GM19324 (cell line): Measurements from ENCODE around the gene RNF187.

Source experiments
- ATAC-seq: cut with Tn5 transposase; IDR thresholded peaks from one replicate; pipeline ENCODE4 v1.9.1; 2021; ENCODE audit warnings: mild to moderate bottlenecking, moderate library complexity; ENCODE audit not compliant: unreplicated experiment, low FRiP score

RNF187 gene

DNA sequence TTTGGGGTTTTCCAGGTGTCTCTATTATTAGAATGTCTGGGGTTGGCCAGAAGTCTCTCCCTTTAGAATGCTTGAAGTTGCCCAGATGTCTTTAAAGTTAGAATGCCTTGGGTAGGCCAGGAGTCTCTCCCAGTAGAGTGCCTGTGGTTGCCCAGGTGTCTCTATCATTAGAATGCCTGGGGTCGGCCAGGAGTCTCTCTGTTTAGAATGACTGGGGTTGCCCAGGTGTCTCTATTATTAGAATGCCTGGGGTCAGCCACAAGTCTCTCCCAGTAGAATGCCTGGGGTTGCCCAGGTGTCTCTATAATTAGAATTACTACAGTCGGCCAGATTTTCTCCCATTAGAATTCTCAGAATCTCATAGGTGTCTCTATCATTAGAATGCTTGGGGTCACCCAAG, 55.2 kb downstream of the RNF187 start:
- no peak for ATAC-seq

DNA sequence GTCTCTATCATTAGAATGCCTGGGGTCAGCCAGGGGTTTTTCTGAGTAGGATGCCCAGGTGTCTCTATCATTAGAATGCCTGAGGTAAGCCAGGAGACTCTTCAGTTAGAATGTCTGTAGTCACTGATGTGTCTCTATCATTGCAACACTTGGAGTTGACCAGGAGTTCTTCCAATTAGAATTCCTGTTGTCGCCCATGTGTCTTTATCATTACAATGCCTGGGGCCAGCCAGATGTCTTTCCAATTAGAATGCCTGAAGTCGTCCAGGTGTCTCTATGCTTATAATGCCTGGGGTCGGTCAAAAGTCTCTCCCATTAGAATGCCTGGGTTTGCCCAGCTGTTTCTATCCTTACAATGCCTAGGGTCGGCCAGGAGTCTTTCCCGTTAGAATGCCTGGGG, 55.8 kb downstream of the RNF187 start:
- no peak for ATAC-seq

- no peak for ATAC-seq
Measured at GRCh38 chr1:228543396-228543795, 56.2 kb downstream of the RNF187 start.

DNA sequence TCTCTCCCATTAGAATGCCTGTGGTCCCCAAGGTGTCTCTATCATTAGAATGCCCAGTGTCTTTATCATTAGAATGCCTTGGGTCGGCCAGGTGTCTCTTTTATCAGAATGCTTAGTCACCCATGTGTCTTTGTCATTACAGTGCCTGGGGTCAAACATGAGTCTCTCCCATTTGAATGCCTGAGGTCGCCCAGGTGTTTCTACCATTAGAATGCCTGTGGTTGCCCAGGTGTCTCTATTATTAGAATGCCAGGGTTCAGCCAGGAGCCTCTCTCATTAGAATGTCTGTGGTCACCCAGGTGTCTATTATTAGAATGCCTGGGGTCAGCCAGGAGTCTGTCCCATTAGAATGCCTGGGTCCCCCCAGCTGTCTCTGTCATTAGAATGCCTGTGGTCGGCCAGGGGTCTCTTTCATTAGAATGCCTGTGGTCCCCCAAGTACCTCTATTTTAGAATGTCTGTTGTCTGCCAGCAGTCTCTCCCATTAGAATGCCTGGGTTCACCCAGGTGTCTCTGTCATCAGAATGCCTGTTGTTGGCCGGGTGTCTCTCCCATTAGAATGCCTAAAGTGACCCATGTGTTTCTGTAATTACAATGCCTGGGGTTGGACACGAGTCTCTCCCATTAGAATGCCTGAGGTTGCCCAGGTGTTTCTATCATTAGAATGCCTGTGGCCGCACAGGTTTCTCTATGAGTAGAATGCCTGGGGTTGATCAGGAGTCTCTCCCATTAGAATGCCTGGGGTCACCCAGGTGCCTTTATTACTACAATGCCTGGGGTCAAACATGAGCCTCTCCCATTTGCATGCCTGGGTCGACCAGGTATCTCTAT, 57.1 kb downstream of the RNF187 start:
- ATAC-seq = no peak

DNA sequence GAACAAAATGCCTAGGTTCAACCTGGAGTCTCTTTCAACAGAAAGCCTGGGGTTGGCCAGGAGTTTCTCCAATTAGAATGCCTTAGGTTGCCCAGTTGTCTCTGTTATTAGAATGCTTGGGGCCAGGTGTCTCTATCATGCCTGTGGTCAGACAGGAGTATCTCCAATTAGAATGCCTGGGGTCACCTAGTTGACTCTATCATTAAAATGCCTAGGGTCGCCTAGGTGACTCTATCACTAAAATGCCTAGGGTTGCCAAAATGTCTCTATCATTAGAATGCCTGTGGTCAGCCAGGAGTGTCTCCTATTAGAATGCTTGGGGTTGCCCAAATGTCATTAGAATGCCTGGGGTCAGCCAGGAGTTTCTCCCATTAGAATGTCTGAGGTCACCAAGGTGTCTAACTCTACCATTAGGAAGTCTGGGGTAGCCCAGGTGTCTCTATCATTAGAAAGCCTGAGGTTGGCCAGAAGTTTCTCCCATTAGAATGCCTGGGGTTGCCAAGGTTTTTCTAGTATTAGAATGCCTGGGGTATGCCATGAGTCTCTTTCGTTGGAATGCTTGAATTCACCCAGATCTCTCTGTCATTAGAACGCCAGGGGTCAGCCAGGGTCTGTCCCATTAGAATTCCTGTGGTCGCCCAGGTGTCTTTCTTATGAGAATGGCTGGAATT, 57.9 kb downstream of the RNF187 start:
- no peak for ATAC-seq
